Measurements from ENCODE around the gene HMCN2. TPM values are rescaled to one million over a fixed set of nuclear protein-coding genes. Genes with fewer than 3 reads are reported as not detected.

The HMCN2 gene
- total RNA-seq, 2 donors from 2014 or later: 4.6 to 6.0 TPM

DNA sequence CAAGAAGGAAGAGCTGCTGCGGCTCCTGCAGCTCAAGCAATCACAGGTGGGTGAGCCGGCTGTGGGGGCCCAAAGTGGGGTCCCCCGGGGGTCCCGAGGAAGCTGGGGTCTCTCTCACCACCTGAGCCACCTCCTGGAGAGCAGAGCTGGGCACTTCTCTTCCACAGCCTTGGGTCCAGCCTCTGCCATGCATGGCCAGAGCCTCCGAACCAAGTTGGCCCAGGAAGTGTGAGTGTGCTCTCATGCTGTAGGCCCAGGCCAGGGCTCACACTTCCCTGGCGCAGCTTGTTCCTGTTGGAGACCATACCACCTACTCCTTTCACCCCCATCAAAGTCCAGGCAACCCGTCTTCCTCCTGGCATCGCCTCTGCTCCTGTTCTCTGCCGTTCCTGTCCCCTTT is 19.7 kb downstream of the HMCN2 start:
- DNase-seq: no peak
- no peak for ATAC-seq
- intact Hi-C loops (cut with DNase I): no loop called here

DNA sequence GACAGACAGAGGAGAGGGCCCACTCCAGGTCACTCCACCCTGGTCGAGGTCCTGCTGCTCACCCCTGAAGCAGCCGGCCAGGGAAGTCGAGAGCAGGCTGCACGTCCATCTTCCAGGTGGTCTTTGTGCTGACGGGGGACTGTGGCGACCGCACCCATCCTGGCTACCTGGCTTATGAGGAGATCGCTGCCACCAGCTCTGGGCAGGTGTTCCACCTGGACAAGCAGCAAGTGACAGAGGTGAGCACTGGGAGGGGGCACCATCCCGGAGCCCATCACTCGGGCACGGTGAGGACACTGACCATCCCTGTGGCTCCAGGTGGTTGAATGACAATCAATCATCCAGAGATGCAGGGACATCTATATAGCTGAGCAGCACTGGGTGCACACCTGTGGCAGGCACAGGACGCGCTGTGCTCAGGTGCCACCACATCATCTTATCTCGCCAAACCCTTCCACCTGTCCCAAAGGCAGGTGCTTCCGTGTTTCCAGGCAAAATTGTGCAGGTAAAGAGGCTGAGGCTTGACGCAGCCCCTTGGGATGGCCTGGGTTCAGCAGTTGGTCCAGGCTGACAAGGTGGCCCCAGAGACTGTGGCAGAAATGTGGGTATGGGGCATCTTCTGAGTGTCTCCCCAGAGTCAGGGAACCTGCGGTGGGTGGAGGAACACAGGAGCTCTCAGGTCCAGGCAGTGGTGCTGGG is 20.7 kb downstream of the HMCN2 start:
- ATAC-seq (no peak), DNase-seq (no peak)
- intact Hi-C loops (cut with DNase I): no loop called here

DNA sequence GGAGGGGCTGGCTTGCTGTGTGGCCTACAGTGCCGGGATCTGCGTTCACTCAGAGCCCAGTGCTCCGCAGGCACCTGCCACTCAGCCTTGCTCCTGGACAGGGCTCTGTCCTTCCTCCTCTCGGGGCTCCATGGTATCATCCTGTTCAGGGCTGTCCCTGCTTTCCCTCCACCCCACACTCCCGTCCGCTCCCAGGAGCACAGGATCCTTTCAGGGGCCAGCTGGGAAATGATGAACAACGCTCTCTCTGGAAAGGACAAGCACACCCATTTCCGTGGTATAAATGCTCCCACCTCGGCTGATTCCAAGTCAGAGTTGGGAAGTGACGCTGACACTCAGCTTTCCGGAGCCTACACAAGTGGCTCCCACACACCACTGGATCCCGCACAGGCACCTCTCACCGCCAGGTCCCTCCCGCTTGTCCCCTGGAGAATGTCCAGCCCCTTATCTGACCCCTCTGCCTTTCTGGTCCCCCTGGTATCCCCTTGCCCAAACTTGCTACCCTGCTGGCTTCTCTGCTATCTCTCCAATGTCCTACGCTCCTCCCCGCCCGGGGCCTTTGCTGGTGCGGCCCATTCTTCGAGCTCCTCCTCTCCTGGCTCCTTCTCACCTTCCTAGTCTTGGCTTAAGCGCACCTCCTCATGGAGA is 21.3 kb downstream of the HMCN2 start:
- DNase-seq: peak; percentile 68
- ATAC-seq: peak in 1 of 2 donors; percentile 24
- intact Hi-C loops (cut with DNase I): no loop called here

DNA sequence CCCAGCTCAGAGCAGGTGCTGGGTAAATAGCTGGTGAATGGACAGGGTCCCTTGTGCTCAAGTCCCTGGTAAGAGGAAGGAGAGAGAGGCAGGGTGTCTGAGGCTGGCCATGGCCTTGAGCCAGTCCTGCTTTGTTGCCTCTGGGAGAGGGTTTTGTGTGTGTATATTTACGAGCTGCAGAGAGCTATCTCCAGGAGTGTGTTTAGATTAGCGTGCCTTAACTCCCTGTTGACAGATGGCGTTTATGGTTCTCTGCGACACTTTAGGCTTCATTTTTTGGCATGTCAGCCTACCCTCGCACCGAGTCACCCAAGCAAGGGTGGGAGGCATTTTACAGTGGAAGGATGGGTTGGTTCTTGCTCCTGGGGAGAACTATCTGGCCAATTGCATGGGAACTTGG is 22.2 kb downstream of the HMCN2 start:
- DNase-seq: peak; percentile 26
- intact Hi-C loops (cut with DNase I): no loop called here
- ATAC-seq: peak in 1 of 2 donors; percentile 27

DNA sequence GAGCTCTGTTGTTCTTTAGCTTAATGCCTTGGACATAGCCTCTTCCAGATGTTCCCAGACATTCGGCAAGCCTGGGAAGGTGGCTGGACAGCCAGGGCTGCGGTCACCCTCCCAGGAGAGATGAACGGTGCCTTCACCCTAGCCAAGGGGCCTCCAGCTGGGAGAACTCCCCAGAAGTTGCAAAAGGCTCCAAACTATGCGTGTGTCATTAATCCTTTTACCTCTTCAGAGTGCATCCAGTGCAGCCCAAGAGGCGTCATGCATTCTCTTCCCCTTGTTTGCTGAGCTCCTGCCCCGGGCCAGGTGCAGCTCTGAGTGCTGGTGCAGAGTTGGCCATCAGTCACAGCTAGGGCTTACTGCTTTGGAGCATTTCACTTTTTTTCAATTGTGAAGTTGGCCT is 22.8 kb downstream of the HMCN2 start:
- DNase-seq (peak; percentile 27), ATAC-seq (peak in 1 of 2 donors; percentile 6)
- intact Hi-C loops (cut with DNase I): no loop called here

- DNase-seq (no peak), ATAC-seq (no peak)
- intact Hi-C loops (cut with DNase I): no loop called here
Observed at GRCh38 chr9:130288926-130289690, 23.5 kb downstream of the HMCN2 start.

GRCh38 chr9:130289711-130290241 is 24.2 kb downstream of the HMCN2 start:
- no peak for ATAC-seq
- intact Hi-C loops (cut with DNase I): no loop called here
- no peak for DNase-seq

DNA sequence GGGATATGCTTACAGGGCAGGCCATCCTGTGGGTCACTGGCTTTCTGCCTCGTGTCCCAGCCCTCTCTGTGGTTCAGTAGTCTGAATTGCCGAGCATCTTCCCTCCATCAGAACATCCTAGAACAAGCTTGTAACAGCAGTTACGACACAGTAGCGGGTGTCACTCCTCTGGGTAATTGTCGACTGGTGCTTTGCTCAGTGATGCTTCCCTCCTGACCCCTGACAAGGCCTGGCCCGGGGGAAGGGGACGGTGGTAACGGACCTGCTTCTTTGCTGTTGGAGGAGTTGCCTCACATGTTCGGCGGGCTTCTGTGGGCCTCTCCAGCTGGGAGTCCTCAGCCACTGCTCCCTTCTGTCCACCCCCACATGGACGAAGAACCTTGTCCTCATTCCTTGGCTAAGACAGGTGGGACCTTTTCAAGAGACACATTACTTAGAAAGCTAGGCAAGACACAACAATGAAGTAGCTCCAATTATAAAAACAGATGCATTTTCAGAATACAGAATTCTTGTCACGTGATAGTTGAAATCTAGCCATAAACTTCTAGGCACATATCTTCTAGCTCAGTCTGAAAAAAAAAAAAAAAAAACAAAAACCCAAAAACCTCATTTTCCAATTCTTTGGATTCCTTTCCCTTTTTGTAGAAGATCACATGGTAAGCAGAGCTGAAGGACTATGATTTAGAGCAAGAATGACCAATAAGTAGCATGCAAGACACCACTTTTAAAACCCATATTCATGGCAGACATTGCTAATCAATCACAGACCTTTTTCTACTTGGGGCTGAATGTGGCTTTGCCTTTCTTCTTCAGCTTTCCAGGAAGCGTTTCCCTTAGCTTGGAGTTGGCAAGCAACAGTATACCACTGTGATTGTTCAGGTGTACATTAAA is 25.0 kb downstream of the HMCN2 start:
- ATAC-seq (peak; percentile 21 to 49), DNase-seq (no peak)
- intact Hi-C loops (cut with DNase I): no loop called here

DNA sequence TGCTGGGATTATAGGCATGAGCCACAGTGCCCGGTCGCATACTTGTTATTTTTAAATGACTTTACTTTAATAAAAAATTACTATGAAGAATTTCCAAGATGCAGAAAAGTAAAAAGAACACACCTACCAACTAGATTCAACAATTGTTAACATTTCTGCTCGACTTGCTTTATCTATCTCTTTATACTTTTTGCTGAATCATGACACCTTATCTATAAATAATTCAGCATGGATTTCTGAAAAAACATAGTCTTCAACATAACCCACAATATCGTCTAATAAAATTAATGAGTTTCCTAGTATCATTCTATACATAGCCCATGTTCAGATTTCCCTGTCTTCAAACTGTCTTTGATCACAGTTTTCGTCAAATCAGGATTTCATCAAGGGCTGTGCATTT is 25.9 kb downstream of the HMCN2 start:
- intact Hi-C loops (cut with DNase I): no loop called here
- ATAC-seq: no peak
- DNase-seq: no peak

- no peak for DNase-seq
- peak in 1 of 2 donors; percentile 53 for ATAC-seq
- intact Hi-C loops (cut with DNase I): no loop called here
Observed at GRCh38 chr9:130292106-130292505, 26.5 kb downstream of the HMCN2 start.

DNA sequence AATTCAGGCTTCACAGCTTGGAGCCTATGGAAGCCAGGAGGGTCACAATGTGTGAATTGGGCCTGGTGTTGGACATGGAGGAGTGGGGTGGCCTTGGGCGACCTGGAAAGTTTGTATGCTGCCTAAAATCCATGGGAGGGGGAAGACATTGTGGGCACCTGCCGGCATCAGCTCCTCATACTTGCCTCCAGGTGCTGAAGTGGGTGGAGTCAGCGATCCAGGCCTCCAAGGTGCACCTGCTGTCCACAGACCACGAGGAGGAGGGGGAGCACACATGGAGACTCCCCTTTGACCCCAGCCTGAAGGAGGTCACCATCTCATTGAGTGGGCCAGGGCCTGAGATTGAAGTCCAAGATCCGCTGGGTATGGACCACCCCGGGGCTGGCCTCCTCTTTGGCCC is 29.1 kb downstream of the HMCN2 start:
- ATAC-seq (no peak), DNase-seq (no peak)
- intact Hi-C loops (cut with DNase I): no loop called here

GRCh38 chr9:130295431-130295830 is 29.9 kb downstream of the HMCN2 start:
- no peak for ATAC-seq
- DNase-seq: no peak
- intact Hi-C loops (cut with DNase I): no loop called here

GRCh38 chr9:130295945-130296782 is 30.6 kb downstream of the HMCN2 start:
- intact Hi-C loops (cut with DNase I): no loop called here
- ATAC-seq (no peak), DNase-seq (no peak)

- ATAC-seq (no peak), DNase-seq (no peak)
- intact Hi-C loops (cut with DNase I): no loop called here
Observed at GRCh38 chr9:130296783-130297055, 31.2 kb downstream of the HMCN2 start.

GRCh38 chr9:130297371-130297770 is 31.8 kb downstream of the HMCN2 start:
- ATAC-seq (peak in 1 of 2 donors; percentile 36), DNase-seq (no peak)
- intact Hi-C loops (cut with DNase I): no loop called here

GRCh38 chr9:130298662-130299279 is 33.2 kb downstream of the HMCN2 start:
- intact Hi-C loops (cut with DNase I): no loop called here
- no peak for ATAC-seq

DNA sequence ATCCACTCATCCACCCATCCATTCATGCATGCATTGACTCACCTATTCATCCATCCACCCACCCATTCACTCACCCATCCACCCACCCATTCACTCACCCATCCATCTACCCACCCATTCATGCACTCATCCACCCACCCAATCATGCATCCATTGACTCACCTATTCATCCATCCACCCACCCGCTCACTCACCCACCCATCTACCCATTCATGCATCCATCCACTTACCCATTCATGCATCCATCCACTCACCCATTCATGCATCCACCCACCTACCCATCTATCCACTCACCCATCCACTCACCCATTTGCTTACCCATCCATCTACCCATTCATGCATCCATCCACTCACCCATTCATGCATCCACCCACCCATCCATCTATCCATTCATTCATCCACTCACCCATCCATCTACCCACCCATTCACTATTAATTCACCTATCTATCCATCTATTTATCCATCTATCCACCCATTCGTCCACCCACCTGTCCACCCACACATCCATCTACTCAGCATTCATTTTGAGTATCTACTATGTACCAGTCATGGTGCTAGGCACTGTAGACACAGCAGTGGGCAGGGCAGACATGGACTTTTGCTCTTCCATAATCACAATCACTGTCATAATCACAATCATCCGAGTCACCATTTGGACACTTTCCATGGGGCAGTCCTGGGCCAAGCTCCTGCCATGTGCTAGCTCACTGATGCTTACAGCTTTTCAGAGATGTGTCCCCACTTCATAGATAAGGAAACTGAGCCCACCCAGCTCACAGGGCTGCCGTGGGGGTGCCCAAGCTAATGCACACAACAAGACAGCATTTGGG is 34.4 kb downstream of the HMCN2 start:
- no peak for DNase-seq
- intact Hi-C loops (cut with DNase I): no loop called here

More at GRCh38 chr9:130298662-130299279, 33.2 kb downstream of the HMCN2 start:
- DNase-seq: no peak

More for the DNA sequence above, 34.4 kb downstream of the HMCN2 start:
- no peak for ATAC-seq

Data from left cardiac atrium (tissue), 4 donors.